Iris pigment epithelial cell (primary cell): ENCODE measurements around the gene OLA1.
A peak's percentile ranks its signal among the peaks of the same experiment; 100 is the strongest.

ENCODE experiments used
- DNase-seq: peaks from one replicate; pipeline ENCODE4 v3.0.0-alpha.2; 2011; ENCODE audit warnings: low read depth

Gene OLA1

GRCh38 chr2:174033163-174033550 is 215.2 kb downstream of the OLA1 start:
- no peak for DNase-seq

- no peak for DNase-seq
Observed at GRCh38 chr2:174031226-174031625, 217.1 kb downstream of the OLA1 start.

DNA sequence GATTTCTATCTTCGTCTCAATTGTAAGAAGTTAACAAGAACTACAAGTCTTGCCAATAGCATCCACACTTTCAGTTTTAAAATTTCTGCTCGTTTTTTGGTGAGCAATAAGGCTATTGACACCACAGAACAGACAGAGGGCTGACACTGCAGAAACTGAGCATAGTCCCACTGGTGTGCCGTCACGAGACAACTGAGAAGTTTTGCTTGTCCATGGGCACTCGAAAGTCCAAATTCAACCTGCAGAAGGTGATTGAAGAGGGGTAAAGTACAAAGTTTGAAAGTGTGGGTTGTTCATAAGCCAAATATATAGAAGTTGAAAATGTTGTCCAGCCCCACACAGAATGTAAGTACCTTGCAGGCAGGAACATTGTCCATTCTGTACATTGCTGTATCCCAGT is 219.4 kb downstream of the OLA1 start:
- DNase-seq, result no peak

- no peak for DNase-seq
Observed at GRCh38 chr2:174027956-174028355, 220.4 kb downstream of the OLA1 start.

DNA sequence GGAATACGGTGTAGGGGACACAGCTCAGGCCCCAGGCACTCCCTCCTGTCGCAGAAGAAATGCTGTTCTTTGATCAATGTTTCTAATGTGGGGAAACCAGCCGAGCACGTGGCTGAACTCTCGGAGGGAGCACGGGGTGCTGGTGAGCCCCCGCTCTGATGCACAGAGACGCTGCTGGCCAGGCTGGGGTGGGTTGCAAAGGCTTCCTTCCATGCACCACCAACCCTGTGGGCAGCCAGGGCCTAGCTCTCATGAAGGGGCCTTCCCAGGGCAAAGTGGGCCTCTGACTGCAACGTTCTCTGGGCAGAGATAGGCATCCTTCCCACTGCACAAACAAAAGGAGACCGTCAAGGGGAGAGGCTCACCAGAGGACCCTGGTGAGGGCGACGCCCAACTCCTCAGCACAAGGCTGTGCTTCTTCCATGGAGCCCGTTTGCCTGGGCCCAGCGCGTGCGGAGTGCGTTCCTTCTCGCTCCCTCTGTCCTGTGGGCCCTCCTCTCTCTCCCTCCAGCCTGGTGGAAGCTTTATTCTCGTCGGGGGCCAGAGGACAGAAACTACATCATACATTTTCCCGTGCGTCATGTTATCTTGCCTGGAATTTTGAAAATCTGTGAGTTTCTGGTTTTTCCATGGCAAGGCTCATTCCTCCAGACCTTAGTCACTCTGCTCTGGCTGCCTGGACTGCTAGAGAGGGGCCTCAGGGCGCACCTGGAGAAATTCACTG is 222.0 kb downstream of the OLA1 start:
- peak; percentile 76 for DNase-seq

- peak; percentile 87 for DNase-seq
Observed at GRCh38 chr2:174025271-174026121, 222.8 kb downstream of the OLA1 start.

DNA sequence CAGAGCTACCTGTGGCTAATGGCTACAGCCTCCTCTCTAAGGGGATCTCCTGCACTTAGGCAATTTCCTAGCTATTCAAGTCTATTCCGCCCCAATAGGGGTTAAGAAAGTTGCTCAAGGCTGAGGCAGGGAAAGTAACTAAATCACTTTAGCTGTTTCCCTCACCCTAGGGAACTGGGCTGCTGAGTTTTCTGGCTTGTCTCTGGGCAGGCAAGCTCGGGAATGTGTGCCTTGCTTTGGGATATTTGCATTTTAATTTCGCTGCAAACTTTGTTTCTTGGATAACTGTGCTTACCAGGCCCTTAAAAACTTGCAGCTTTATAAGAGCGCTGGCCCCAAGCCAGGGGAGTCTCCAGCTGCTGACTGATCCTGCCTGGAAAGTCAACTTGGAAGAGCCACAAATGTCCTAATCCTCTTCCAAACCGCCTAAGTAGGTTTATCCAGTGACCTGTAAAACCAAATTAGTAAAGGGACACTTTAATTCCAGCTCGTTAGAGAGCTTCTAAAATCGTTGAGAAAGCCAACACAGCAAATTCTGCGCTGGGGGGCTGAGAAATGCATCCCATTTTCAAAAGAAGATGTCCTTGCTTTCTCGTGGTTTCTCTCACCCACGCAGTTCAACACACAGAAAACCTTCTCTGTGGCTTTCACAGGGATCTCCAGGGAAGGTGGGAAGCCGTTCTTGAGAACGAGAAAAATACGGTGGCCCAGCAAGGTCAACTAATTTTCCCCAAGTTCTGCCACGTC is 223.6 kb downstream of the OLA1 start:
- DNase-seq, result peak; percentile 74

GRCh38 chr2:174023591-174024523 is 224.5 kb downstream of the OLA1 start:
- peak; percentile 98 for DNase-seq
